Central memory CD8-positive, alpha-beta T cell (primary cell): ENCODE data around the gene IGFBP2.
A peak's percentile ranks its signal among the peaks of the same experiment; 100 is the strongest.

Experiments
- ATAC-seq: fragments of 150-1000 bp; cut with Tn5 transposase; replicated peaks from 2 replicates; pipeline ENCODE4 v1.10.0; 2022; ENCODE audit warnings: mild to moderate bottlenecking, moderate FRiP score, moderate number of reproducible peaks; ENCODE audit not compliant: poor library complexity, severe bottlenecking; ENCODE audit errors: extremely low read depth
- DNase-seq, 2 donors: peaks; one replicate each; pipeline ENCODE4 v3.0.0; 2021; ENCODE audit warnings: low spot score in 2 of 2
- H3K27ac Mint-ChIP-seq: one replicate; pipeline ENCODE4 v1.8.0; 2022; ENCODE audit warnings: low read depth, mild to moderate bottlenecking, moderate library complexity, mixed read lengths
- H3K27me3 Mint-ChIP-seq: one replicate; pipeline ENCODE4 v1.8.0; 2022; ENCODE audit warnings: mixed read lengths
- H3K36me3 Mint-ChIP-seq: one replicate; pipeline ENCODE4 v1.8.0; 2022; ENCODE audit warnings: mild to moderate bottlenecking, moderate library complexity, mixed read lengths; ENCODE audit not compliant: insufficient read depth
- H3K4me1 Mint-ChIP-seq: one replicate; pipeline ENCODE4 v1.8.0; 2022; ENCODE audit warnings: mixed read lengths
- H3K4me3 Mint-ChIP-seq: one replicate; pipeline ENCODE4 v1.8.0; 2022; ENCODE audit warnings: mild to moderate bottlenecking, moderate library complexity, mixed read lengths
- H3K9me3 Mint-ChIP-seq: one replicate; pipeline ENCODE4 v1.8.0; 2022; ENCODE audit warnings: mixed read lengths

Gene IGFBP2

DNA sequence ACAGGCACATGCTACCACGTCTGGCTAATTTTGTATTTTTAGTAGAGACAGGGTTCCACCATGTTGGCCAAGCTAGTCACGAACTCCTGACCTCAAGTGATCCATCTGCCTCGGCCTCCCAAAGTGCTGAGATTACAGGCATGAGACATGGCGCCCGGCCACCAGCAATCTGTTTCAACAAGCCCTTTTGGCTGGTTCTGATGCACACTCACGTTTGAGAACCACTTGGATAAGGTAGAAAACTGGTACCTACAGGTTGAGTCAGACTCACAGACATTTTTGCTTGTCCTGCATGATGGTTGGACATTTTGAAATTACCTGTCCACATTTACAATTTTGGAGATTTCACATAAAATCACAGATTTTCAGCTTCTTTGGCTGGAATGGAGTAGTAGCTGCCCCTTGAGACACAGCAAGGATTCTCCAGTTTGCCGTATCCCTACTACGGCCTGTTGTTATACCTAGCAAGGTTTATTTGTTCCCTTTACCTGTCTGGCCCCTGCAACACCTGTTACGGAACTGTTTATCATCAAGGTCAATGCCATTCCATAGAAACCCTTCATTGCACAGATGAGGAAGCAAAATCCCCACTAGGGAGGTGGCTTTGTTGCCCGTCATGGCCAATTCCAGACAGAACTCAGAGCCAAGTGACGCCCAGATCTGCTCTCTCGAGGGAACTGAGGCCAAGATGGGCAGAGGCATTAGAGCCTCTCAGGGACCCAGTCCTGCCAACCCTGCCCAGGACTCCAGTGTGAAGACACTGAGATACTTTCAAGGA is 31.4 kb upstream of the IGFBP2 start:
- Mint-ChIP-seq H3K27me3 (peaks cover 52% of the 10 kb centered on the region), H3K36me3 (peaks cover 2% of the 10 kb centered on the region), H3K9me3 (no peaks in the 10 kb centered on the region), H3K4me3 (no peak overlapping the region), H3K27ac (no peak overlapping the region), H3K4me1 (peaks cover 6% of the 10 kb centered on the region)
- ATAC-seq (no peak), DNase-seq (no peak)

GRCh38 chr2:216603010-216603883 is 30.0 kb upstream of the IGFBP2 start:
- H3K27me3 Mint-ChIP-seq, result peaks cover 62% of the 10 kb centered on the region
- no peaks in the 10 kb centered on the region for H3K9me3 Mint-ChIP-seq
- peaks cover 11% of the 10 kb centered on the region for H3K4me1 Mint-ChIP-seq
- no peak overlapping the region for H3K4me3 Mint-ChIP-seq
- no peak overlapping the region for H3K27ac Mint-ChIP-seq
- no peak for ATAC-seq
- H3K36me3 Mint-ChIP-seq, result peaks cover 2% of the 10 kb centered on the region
- no peak for DNase-seq

DNA sequence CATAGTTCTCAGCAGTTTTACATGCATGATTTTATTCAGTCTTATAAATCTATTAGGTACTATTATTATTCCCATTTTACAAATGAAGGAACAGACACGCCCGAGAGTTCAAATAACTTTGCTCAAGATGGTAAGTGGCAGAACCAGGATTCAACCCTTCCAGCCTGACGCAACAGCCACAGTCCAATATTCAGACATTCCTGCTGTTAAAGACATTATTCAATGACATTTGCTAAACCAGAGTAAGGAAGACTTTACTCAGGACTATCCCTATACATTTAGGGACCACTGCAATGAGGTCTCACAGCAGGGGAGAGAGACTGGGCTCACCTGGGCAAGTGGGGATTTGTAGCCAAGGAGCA is 29.4 kb upstream of the IGFBP2 start:
- Mint-ChIP-seq H3K27me3 (peaks cover 57% of the 10 kb centered on the region), H3K36me3 (peaks cover 2% of the 10 kb centered on the region), H3K4me3 (no peak overlapping the region), H3K4me1 (peaks cover 11% of the 10 kb centered on the region), H3K9me3 (no peaks in the 10 kb centered on the region), H3K27ac (no peak overlapping the region)
- ATAC-seq, result no peak
- no peak for DNase-seq

DNA sequence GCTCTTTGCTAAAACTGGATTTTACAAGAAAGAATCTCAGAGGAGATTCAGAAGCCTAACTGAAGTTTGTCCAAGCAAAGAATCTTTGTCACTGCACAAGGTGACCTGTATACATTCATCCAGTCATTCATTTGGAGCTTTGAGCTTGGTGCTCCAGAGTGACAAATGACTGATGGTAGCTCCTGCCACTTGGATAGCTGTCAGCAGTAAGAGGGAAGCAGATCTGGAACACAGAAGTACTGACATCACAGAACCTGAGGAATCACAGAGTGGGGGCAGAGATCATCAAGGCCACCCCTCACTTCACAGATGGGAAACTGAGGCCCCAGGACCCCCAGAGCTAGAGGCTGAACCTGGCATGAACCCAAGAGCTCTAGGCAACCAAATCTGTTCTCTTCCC is 28.8 kb upstream of the IGFBP2 start:
- DNase-seq (no peak), ATAC-seq (no peak)
- Mint-ChIP-seq H3K27ac (no peak overlapping the region), H3K36me3 (peaks cover 2% of the 10 kb centered on the region), H3K27me3 (peaks cover 51% of the 10 kb centered on the region), H3K4me3 (no peak overlapping the region), H3K4me1 (peaks cover 11% of the 10 kb centered on the region), H3K9me3 (no peaks in the 10 kb centered on the region)

DNA sequence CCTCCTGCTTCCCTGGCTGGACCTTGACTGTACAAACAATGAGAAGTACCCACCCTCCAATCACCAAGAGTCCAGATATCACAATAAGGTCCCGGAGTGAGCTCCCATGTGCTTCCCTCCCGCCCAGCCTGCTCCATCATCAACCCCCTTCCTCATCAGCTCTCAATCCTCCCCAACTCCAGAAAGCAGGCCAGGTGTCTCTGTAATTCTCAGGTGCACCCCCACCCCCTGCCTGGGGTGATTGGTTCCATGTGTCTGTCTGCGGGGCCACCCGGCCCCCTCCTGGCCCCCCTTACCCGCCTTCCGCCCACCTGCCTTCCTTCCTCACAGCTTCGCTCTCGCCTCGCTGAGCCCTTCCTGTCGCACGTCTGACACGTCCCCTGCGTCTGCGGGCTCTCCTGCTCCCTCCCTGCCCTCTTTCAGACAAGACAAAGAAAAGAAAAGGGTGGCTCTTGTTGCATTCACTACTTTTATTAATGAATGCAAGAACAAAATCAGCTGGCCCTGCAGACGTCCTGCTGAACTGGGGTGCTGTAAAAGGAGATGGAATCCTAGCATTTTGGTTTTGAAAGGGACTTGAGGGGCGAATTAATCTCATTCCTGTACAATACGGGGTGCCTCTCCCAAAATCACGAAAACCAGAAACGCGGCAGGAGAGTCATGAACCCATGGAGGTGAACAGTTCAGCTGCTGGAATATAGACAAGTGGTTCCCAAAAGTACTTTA is 26.5 kb upstream of the IGFBP2 start:
- H3K27me3 Mint-ChIP-seq, result peaks cover 56% of the 10 kb centered on the region
- DNase-seq, result peak in 1 of 2 donors; percentile 25
- H3K9me3 Mint-ChIP-seq, result no peaks in the 10 kb centered on the region
- H3K27ac Mint-ChIP-seq, result peak overlapping the region; percentile 70
- H3K4me3 Mint-ChIP-seq, result peak overlapping the region; percentile 71
- ATAC-seq, result peak; percentile 85
- H3K36me3 Mint-ChIP-seq, result peaks cover 2% of the 10 kb centered on the region
- peaks cover 11% of the 10 kb centered on the region for H3K4me1 Mint-ChIP-seq

DNA sequence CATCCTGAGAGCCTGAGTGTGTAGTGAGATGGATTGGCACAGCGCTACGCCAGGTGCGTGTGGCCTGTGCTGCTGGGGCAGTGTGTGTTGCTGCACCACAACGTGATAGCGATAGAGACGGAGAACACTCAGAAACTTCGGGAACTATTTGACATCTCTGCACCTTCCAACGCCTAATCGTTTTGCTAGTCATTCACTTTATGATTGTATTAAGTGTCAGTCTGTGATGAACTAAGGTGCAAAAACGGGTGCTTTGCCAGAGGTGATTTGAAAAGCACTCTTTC is 26.0 kb upstream of the IGFBP2 start:
- peaks cover 57% of the 10 kb centered on the region for H3K27me3 Mint-ChIP-seq
- no peak for ATAC-seq

GRCh38 chr2:216608525-216608924 is 24.7 kb upstream of the IGFBP2 start:
- H3K4me3 Mint-ChIP-seq, result no peak overlapping the region
- peaks cover 49% of the 10 kb centered on the region for H3K27me3 Mint-ChIP-seq
- no peak overlapping the region for H3K27ac Mint-ChIP-seq
- H3K9me3 Mint-ChIP-seq, result no peaks in the 10 kb centered on the region
- H3K36me3 Mint-ChIP-seq, result no peaks in the 10 kb centered on the region
- peaks cover 11% of the 10 kb centered on the region for H3K4me1 Mint-ChIP-seq
- no peak for ATAC-seq
- no peak for DNase-seq

More for the DNA sequence above, 26.0 kb upstream of the IGFBP2 start:
- no peak for DNase-seq
- Mint-ChIP-seq H3K9me3 (no peaks in the 10 kb centered on the region), H3K4me3 (no peak overlapping the region), H3K27ac (peak overlapping the region; percentile 70), H3K4me1 (peaks cover 11% of the 10 kb centered on the region), H3K36me3 (peaks cover 2% of the 10 kb centered on the region)

GRCh38 chr2:216615298-216616082 is 17.7 kb upstream of the IGFBP2 start:
- H3K4me3 Mint-ChIP-seq, result no peak overlapping the region
- ATAC-seq (no peak), DNase-seq (no peak)
- no peaks in the 10 kb centered on the region for H3K4me1 Mint-ChIP-seq
- peaks cover 49% of the 10 kb centered on the region for H3K27me3 Mint-ChIP-seq
- no peaks in the 10 kb centered on the region for H3K9me3 Mint-ChIP-seq
- no peak overlapping the region for H3K27ac Mint-ChIP-seq
- no peaks in the 10 kb centered on the region for H3K36me3 Mint-ChIP-seq

DNA sequence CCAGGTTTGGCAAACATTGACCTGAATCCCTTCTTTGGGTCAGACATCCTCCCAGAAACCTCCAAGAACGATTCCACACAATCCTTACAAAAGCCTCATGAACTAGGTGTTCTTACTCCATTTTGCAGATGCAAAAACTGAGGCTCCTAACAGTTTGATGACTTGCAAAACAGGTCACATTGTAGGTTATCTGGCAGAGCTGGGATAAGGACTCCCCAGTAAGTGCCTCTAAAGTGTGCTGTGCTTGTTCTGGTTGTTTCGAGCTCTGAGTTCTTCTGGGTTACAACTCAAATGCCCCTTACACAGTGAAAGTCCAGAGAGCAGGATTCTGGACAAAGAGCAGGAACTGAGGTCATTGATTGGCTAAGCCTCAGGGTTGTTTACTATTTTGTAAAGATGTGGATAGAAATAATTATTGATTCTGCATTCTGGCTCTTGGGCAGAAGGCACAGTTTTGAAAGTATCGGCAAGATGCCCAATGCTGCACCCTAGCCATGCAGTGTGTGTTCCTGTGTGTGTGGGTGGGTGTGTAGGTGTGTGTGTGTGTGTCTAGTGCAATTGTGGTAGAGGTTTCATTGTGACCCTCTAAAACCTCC is 17.0 kb upstream of the IGFBP2 start:
- H3K36me3 Mint-ChIP-seq, result no peaks in the 10 kb centered on the region
- no peaks in the 10 kb centered on the region for H3K4me1 Mint-ChIP-seq
- no peak for ATAC-seq
- DNase-seq, result no peak
- H3K27ac Mint-ChIP-seq, result no peak overlapping the region
- no peaks in the 10 kb centered on the region for H3K9me3 Mint-ChIP-seq
- H3K27me3 Mint-ChIP-seq, result peaks cover 44% of the 10 kb centered on the region
- no peak overlapping the region for H3K4me3 Mint-ChIP-seq

DNA sequence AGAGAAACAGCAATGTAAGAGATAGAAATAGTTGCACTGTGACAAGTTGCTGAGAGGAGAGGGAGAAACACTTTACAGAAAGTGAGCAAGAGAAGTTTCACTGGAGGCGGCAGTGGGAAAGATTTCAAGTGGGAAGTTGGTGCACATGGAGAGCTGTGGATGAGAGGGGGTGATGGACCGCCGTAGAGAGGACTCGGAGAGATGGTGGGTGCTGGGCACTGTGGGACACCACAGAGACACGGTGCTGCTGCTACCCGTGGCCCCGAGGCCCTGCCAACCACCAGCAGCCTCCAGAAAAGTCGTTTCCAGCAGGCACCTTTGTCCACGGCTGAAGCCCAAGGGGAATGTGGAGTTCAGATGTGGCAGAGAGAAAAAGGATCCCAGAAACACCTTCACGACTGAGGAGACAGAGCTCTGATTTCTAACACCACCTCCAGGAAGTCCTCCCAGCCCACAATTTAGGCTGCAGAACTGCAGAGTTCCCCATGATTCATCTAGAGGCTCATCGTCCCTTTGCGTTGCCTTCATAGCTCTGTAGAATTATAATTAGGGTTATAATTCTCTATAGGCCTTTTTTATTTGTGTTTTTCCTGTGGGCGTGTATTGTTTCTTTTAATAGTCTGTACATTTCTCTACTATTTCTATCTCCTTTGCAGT is 15.9 kb upstream of the IGFBP2 start:
- Mint-ChIP-seq H3K27me3 (peaks cover 33% of the 10 kb centered on the region), H3K9me3 (no peaks in the 10 kb centered on the region), H3K4me3 (no peak overlapping the region), H3K4me1 (no peaks in the 10 kb centered on the region), H3K27ac (no peak overlapping the region), H3K36me3 (no peaks in the 10 kb centered on the region)
- DNase-seq, result no peak
- ATAC-seq, result no peak

DNA sequence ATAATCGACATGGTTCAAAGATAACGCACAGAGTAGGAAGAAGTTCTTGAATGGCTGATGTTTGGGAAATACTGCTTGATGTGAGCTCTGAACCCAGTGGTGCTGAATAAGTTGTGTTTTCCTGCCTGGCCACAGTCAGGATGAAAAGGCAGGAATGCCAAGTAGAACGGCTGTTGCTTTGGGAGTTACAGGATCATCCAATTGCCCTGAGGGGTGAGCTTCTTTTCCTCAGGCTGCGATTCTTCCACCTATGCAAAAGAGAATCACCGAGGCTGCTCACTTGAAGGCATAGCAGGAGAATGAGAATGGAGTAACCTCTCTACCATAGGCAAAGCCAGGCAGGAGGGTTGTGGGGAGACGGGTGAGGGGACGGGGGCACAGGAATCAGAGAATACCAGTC is 14.4 kb upstream of the IGFBP2 start:
- Mint-ChIP-seq H3K4me3 (no peak overlapping the region), H3K27me3 (peaks cover 31% of the 10 kb centered on the region), H3K27ac (no peak overlapping the region), H3K36me3 (no peaks in the 10 kb centered on the region), H3K9me3 (no peaks in the 10 kb centered on the region), H3K4me1 (no peaks in the 10 kb centered on the region)
- ATAC-seq (no peak), DNase-seq (no peak)
